Measurements from ENCODE around the gene NALCN. TPM values are rescaled to one million over a fixed set of nuclear protein-coding genes. Genes with fewer than 3 reads are reported as not detected.

Gene NALCN
- total RNA-seq, 3 donors from 2014 or later = 0.80 to 12.1 (median 1.6) TPM

DNA sequence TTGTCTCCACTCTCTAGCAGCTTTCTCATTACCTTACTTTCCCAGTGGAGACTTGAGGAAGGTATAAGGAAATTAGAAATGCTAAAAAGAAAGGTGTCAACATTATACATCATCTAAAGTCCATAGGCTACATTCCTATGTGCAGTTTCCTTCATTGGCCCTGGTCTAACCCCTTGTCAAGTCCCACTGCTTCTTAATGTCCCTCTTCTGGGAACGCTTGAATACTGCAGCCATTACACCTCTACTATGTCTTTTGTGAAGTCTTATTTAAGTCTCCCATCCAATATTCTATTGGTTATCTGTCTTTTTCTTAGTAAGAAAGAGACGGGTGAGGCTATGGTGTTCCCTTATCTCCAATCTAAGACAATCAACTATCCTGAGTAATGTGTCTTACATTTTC lies 409.1 kb downstream of the NALCN start:
- Histone ChIP-seq H3K9me3 (no peaks in the 10 kb centered on the region), H3K4me3 (no peak overlapping the region), H3K27me3 (no peaks in the 10 kb centered on the region), H3K27ac (no peak overlapping the region), H3K4me1 (no peaks in the 10 kb centered on the region), H3K36me3 (no peaks in the 10 kb centered on the region)
- TF ChIP-seq, protein P1, sequence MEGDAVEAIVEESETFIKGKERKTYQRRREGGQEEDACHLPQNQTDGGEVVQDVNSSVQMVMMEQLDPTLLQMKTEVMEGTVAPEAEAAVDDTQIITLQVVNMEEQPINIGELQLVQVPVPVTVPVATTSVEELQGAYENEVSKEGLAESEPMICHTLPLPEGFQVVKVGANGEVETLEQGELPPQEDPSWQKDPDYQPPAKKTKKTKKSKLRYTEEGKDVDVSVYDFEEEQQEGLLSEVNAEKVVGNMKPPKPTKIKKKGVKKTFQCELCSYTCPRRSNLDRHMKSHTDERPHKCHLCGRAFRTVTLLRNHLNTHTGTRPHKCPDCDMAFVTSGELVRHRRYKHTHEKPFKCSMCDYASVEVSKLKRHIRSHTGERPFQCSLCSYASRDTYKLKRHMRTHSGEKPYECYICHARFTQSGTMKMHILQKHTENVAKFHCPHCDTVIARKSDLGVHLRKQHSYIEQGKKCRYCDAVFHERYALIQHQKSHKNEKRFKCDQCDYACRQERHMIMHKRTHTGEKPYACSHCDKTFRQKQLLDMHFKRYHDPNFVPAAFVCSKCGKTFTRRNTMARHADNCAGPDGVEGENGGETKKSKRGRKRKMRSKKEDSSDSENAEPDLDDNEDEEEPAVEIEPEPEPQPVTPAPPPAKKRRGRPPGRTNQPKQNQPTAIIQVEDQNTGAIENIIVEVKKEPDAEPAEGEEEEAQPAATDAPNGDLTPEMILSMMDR (IDR thresholded peaks at IDR 0.05) = no peak
- TF ChIP-seq POLR2A (IDR thresholded peaks at IDR 0.05) (no peak), POLR2AphosphoS5 (IDR thresholded peaks at IDR 0.05) (no peak)
- no peak for DNase-seq (ENCODE audit: low spot score in 2 of 2)
- intact Hi-C loops (cut with DNase I; ENCODE audit: low total_unique reads) = no loop called here

Other genes starting within 250 kb of the NALCN start
- 10 to 100 TPM in 2 of 3 donors, 1 to 10 TPM in 1; 8.2 to 62.5 (median 18.6) TPM for gene ITGBL1, start 36.2 kb upstream of the NALCN start, total RNA-seq